K562 (cell line): Measurements from ENCODE around the gene PELI3. TPM values are rescaled to one million over a fixed set of nuclear protein-coding genes. Genes with fewer than 3 reads are reported as not detected.

Experiments used
- DIDO1 ChIP-seq: fragments of 450-650 bp; IDR thresholded peaks from 2 replicates; pipeline ENCODE4 v1.6.1; 2016; ENCODE audit warnings: low read depth, missing biosample characterization, missing genetic modification characterization
- E4F1 ChIP-seq: fragments of 250-450 bp; sonication (Bioruptor Pico); IDR thresholded peaks from 2 replicates; pipeline ENCODE4 v1.5.0; 2021; ENCODE audit warnings: mild to moderate bottlenecking, borderline replicate concordance
- KAT7 ChIP-seq: sonication (generic); formaldehyde crosslinking; IDR thresholded peaks from 2 replicates; pipeline ENCODE4 v1.8.0; 2022; ENCODE audit warnings: missing genetic modification reagents, mild to moderate bottlenecking, borderline replicate concordance
- KHSRP ChIP-seq: fragments of 450-650 bp; IDR thresholded peaks from 2 replicates; pipeline ENCODE4 v1.6.1; 2017
- KLF16 ChIP-seq: IDR thresholded peaks from 2 replicates; pipeline ENCODE4 v1.6.1; 2016; ENCODE audit warnings: antibody characterized with exemption
- MCM7 ChIP-seq, 2 experiments: fragments of 450-650 bp; IDR thresholded peaks; 2 replicates each; pipeline ENCODE4 v1.6.1; 2016 to 2018
- MEIS2 ChIP-seq: fragments of 450-650 bp; IDR thresholded peaks from 2 replicates; pipeline ENCODE4 v1.6.1; 2014; ENCODE audit warnings: mild to moderate bottlenecking; ENCODE audit not compliant: partially characterized antibody
- RB1 ChIP-seq: fragments of 450-650 bp; IDR thresholded peaks from 2 replicates; pipeline ENCODE4 v1.6.1; 2017; ENCODE audit warnings: low read depth, mild to moderate bottlenecking
- RBM25 ChIP-seq: fragments of 200-400 bp; formaldehyde crosslinking; IDR thresholded peaks from 2 replicates; pipeline ENCODE4 v1.6.1; 2018; ENCODE audit warnings: low read length, low read depth, moderate library complexity; ENCODE audit not compliant: severe bottlenecking
- SIX5 ChIP-seq, 2 experiments: IDR thresholded peaks; 2 replicates each; pipeline ENCODE4 v1.6.1; 2011; ENCODE audit warnings: low read length in 2 of 2, borderline replicate concordance in 1 of 2, low read depth in 1 of 2, mild to moderate bottlenecking in 1 of 2, moderate library complexity in 1 of 2; ENCODE audit not compliant: insufficient read depth in 1 of 2
- SMARCE1 ChIP-seq: fragments of 450-650 bp; IDR thresholded peaks from 2 replicates; pipeline ENCODE4 v1.7.1; 2016; ENCODE audit warnings: mild to moderate bottlenecking
- TCF7L2 ChIP-seq: fragments of 150-350 bp; IDR thresholded peaks from 2 replicates; pipeline ENCODE4 v1.6.1; 2016; ENCODE audit warnings: low read depth, mild to moderate bottlenecking, low read length, moderate library complexity
- XRCC4 ChIP-seq: IDR thresholded peaks from one replicate; pipeline ENCODE4 v1.6.1; 2011; ENCODE audit not compliant: insufficient read depth, insufficient read length; ENCODE audit errors: extremely low read depth
- ZFX ChIP-seq: sonication (generic); formaldehyde crosslinking; IDR thresholded peaks from 2 replicates; pipeline ENCODE4 v1.8.0; 2022; ENCODE audit warnings: mild to moderate bottlenecking, missing genetic modification reagents, moderate library complexity
- ZNF23 ChIP-seq: fragments of 250-450 bp; sonication (Bioruptor Pico); IDR thresholded peaks from 2 replicates; pipeline ENCODE4 v1.4.0; 2020; ENCODE audit warnings: mild to moderate bottlenecking
- polyA plus RNA-seq, 8 experiments: library from polyadenylated mRNA; depleted of rRNA in 4 of 8; stranded (reverse) in 5 of 8; unstranded in 3 of 8; fragments of >200 nt; fragmentation: Nextera tagmentation in 2 of 8; fragmentation: Illumina TruSeq in 1 of 8; extraction: Ambion mirVana in 2 of 8; extraction: Trizol in 1 of 8; gene quantifications; 2 replicates each; pipeline versions ENCODE4 v1.2.1 to v1.2.3, GENCODE V29; 2011 to 2014; ENCODE audit warnings: inconsistent platforms in 1 of 8, missing spikeins in 1 of 8
- total RNA-seq, 7 experiments: library from RNA; depleted of rRNA in 6 of 7; stranded (reverse); fragments of >200 nt in 6 of 7; fragmentation: Illumina TruSeq in 2 of 7; extraction: Trizol in 2 of 7; gene quantifications; 2 replicates each; pipeline versions ENCODE4 v1.2.1 to v1.2.3, GENCODE V29; 2011 to 2021; ENCODE audit warnings: low replicate concordance in 1 of 7
- TF ChIP-seq, protein P1 (sequence below): fragments of 250-450 bp; sonication (Bioruptor Pico); IDR thresholded peaks from 2 replicates; pipeline ENCODE4 v1.4.0; 2020
- TF ChIP-seq, protein P2 (sequence below): fragments of 450-650 bp; formaldehyde crosslinking; IDR thresholded peaks from 2 replicates; pipeline ENCODE4 v1.4.0; 2022; ENCODE audit warnings: mild to moderate bottlenecking, moderate library complexity
- TF ChIP-seq, protein P3 (sequence below): fragments of 250-450 bp; sonication (Bioruptor Pico); IDR thresholded peaks from 2 replicates; pipeline ENCODE4 v1.4.0; 2020; ENCODE audit warnings: mild to moderate bottlenecking, moderate library complexity

The PELI3 gene
- total and polyA plus RNA-seq, 9 of the 15 experiments (the other 6 are each of a cell fraction or from before 2014, with no cell fraction given): 0.17 to 4.2 (median 1.9) TPM

GRCh38 chr11:66421492-66422205 lies 45.1 kb upstream of the PELI3 start (continued):
- TF ChIP-seq E4F1 (no peak; the same call in 1 of the 2 replicates), DIDO1 (tag) (0 out of 2 replicates have a peak, but pooled peaks have one; percentile 50), XRCC4 (no peak), KHSRP (no peak), MEIS2 (no peak), RBM25 (no peak), MCM7 (IDR thresholded peaks at IDR 0.05) (peak in 1 of 2 experiments; percentile 98; a peak in 2 of 4 replicates), ZFX (CRISPR knock-in tag) (peak; percentile 96), RB1 (peak; percentile 91), KLF16 (no peak), TCF7L2 (no peak), ZNF23 (CRISPR knock-in tag) (peak; percentile 94), SIX5 (IDR thresholded peaks at IDR 0.05; ENCODE audit: borderline replicate concordance in 1 of 2, insufficient read depth in 1 of 2, low read depth in 1 of 2, low read length in 2 of 2) (no peak), KAT7 (peak; percentile 100), SMARCE1 (no peak)
- TF ChIP-seq, protein P1, sequence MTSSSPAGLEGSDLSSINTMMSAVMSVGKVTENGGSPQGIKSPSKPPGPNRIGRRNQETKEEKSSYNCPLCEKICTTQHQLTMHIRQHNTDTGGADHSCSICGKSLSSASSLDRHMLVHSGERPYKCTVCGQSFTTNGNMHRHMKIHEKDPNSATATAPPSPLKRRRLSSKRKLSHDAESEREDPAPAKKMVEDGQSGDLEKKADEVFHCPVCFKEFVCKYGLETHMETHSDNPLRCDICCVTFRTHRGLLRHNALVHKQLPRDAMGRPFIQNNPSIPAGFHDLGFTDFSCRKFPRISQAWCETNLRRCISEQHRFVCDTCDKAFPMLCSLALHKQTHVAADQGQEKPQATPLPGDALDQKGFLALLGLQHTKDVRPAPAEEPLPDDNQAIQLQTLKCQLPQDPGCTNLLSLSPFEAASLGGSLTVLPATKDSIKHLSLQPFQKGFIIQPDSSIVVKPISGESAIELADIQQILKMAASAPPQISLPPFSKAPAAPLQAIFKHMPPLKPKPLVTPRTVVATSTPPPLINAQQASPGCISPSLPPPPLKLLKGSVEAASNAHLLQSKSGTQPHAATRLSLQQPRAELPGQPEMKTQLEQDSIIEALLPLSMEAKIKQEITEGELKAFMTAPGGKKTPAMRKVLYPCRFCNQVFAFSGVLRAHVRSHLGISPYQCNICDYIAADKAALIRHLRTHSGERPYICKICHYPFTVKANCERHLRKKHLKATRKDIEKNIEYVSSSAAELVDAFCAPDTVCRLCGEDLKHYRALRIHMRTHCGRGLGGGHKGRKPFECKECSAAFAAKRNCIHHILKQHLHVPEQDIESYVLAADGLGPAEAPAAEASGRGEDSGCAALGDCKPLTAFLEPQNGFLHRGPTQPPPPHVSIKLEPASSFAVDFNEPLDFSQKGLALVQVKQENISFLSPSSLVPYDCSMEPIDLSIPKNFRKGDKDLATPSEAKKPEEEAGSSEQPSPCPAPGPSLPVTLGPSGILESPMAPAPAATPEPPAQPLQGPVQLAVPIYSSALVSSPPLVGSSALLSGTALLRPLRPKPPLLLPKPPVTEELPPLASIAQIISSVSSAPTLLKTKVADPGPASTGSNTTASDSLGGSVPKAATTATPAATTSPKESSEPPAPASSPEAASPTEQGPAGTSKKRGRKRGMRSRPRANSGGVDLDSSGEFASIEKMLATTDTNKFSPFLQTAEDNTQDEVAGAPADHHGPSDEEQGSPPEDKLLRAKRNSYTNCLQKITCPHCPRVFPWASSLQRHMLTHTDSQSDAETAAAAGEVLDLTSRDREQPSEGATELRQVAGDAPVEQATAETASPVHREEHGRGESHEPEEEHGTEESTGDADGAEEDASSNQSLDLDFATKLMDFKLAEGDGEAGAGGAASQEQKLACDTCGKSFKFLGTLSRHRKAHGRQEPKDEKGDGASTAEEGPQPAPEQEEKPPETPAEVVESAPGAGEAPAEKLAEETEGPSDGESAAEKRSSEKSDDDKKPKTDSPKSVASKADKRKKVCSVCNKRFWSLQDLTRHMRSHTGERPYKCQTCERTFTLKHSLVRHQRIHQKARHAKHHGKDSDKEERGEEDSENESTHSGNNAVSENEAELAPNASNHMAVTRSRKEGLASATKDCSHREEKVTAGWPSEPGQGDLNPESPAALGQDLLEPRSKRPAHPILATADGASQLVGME (CRISPR knock-in tag): peak; percentile 98
- TF ChIP-seq, protein P2, sequence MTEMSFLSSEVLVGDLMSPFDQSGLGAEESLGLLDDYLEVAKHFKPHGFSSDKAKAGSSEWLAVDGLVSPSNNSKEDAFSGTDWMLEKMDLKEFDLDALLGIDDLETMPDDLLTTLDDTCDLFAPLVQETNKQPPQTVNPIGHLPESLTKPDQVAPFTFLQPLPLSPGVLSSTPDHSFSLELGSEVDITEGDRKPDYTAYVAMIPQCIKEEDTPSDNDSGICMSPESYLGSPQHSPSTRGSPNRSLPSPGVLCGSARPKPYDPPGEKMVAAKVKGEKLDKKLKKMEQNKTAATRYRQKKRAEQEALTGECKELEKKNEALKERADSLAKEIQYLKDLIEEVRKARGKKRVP: peak; percentile 94
- TF ChIP-seq, protein P3, sequence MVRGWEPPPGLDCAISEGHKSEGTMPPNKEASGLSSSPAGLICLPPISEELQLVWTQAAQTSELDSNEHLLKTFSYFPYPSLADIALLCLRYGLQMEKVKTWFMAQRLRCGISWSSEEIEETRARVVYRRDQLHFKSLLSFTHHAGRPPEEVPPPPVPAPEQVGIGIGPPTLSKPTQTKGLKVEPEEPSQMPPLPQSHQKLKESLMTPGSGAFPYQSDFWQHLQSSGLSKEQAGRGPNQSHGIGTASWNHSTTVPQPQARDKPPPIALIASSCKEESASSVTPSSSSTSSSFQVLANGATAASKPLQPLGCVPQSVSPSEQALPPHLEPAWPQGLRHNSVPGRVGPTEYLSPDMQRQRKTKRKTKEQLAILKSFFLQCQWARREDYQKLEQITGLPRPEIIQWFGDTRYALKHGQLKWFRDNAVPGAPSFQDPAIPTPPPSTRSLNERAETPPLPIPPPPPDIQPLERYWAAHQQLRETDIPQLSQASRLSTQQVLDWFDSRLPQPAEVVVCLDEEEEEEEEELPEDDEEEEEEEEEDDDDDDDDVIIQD: peak; percentile 97
